Upper lobe of left lung (tissue), 6 donors: ENCODE data around the gene LAGE3. TPM values are rescaled to one million over a fixed set of nuclear protein-coding genes. Genes with fewer than 3 reads are reported as not detected.

Source experiments
- ATAC-seq, 2 donors: fragments of 200-7000 bp; cut with Tn5 transposase; one replicate each; pipeline ENCODE4 v1.9.1; 2022; ENCODE audit warnings: mild to moderate bottlenecking in 2 of 2, moderate library complexity in 2 of 2; ENCODE audit not compliant: low FRiP score in 2 of 2
- DNase-seq, 2 donors: peaks; one replicate each; pipeline ENCODE4 v3.0.0-alpha.2; 2019 to 2020
- H3K27ac ChIP-seq, 4 donors: fragments of 200-600 bp; sonication (generic); one replicate each; pipeline ENCODE4 v1.5.1; 2016 to 2019
- H3K27me3 ChIP-seq, 4 donors: fragments of 200-600 bp; sonication (generic); one replicate each; pipeline ENCODE4 v1.5.1; 2017 to 2019
- H3K36me3 ChIP-seq, 4 donors: fragments of 200-600 bp; sonication (generic); one replicate each; pipeline ENCODE4 v1.5.1; 2016 to 2019
- H3K4me1 ChIP-seq, 4 donors: fragments of 200-600 bp; sonication (generic); one replicate each; pipeline ENCODE4 v1.5.1; 2018 to 2019
- H3K4me3 ChIP-seq, 4 donors: fragments of 200-600 bp; sonication (generic); one replicate each; pipeline ENCODE4 v1.5.1; 2017 to 2019; ENCODE audit warnings: mild to moderate bottlenecking in 2 of 4, moderate library complexity in 1 of 4
- H3K9me3 ChIP-seq, 4 donors: fragments of 200-600 bp; sonication (generic); one replicate each; pipeline ENCODE4 v1.5.1; 2018 to 2019
- CTCF ChIP-seq, 6 experiments: fragments of 450-650 bp in 4 of 6; fragments of 200-600 bp in 2 of 6; sonication (generic) in 2 of 6; IDR thresholded peaks; one replicate each; pipeline ENCODE4 v1.5.1; 2016 to 2019; ENCODE audit warnings: antibody characterized with exemption in 6 of 6
- EP300 ChIP-seq, 4 donors: sonication (generic); formaldehyde crosslinking; IDR thresholded peaks; one replicate each; pipeline ENCODE4 v1.5.1; 2017; ENCODE audit warnings: antibody characterized with exemption in 4 of 4, control low read depth in 2 of 4
- POLR2A ChIP-seq, 4 donors: fragments of 450-650 bp; IDR thresholded peaks; one replicate each; pipeline ENCODE4 v1.5.1; 2016 to 2017; ENCODE audit warnings: antibody characterized with exemption in 4 of 4, mild to moderate bottlenecking in 2 of 4
- POLR2AphosphoS5 ChIP-seq, 2 donors: sonication (generic); formaldehyde crosslinking; IDR thresholded peaks; one replicate each; pipeline ENCODE4 v1.5.1; 2017; ENCODE audit warnings: antibody characterized with exemption in 2 of 2
- WGBS, 2 donors: methylation state at CpG; one replicate each; pipeline ENCODE4 v1.1.5; 2017 to 2018; 5-methylcytosine and 5-hydroxymethylcytosine counted together
- total RNA-seq, 6 donors: library from RNA; depleted of rRNA in 4 of 6; stranded (reverse); fragments of >200 nt in 4 of 6; gene quantifications; one replicate each; pipeline versions ENCODE4 v1.1.0 to v1.2.1, GENCODE V29; 2016 to 2021
- donor health status: DM: no; HTN: no; CAD: no; lungs with moderate emphysema.
- donor health status: DM: no; HTN: yes; CAD: no; lungs with severe emphysema.

LAGE3 gene
- total RNA-seq, 6 donors from 2014 or later: 16.6 to 25.4 (median 20.2) TPM

GRCh38 chrX:154483325-154483724 lies 4.2 kb upstream of the LAGE3 start:
- no peak overlapping the region for H3K4me3 ChIP-seq
- no peaks in the 10 kb centered on the region for H3K9me3 ChIP-seq
- H3K4me1 ChIP-seq: peaks cover 0 to 34% (median 12%) of the 10 kb centered on the region in 4 donors
- no peaks in the 10 kb centered on the region for H3K27me3 ChIP-seq
- WGBS, 2 donors: 25 to 81% methylated on average over 2 to 7 of the region's 7 CpGs
- ATAC-seq (no peak), DNase-seq (no peak)
- H3K27ac ChIP-seq: no peak overlapping the region
- TF ChIP-seq POLR2AphosphoS5 (IDR thresholded peaks at IDR 0.05) (no peak), EP300 (IDR thresholded peaks at IDR 0.05) (no peak), CTCF (IDR thresholded peaks at IDR 0.05) (no peak), POLR2A (IDR thresholded peaks at IDR 0.05) (no peak)
- peaks cover 0 to 11% (median 2%) of the 10 kb centered on the region in 4 donors for H3K36me3 ChIP-seq

- ATAC-seq: no peak
- Histone ChIP-seq H3K9me3 (no peaks in the 10 kb centered on the region), H3K27me3 (no peaks in the 10 kb centered on the region), H3K27ac (no peak overlapping the region), H3K36me3 (peaks cover 0 to 8% (median 0%) of the 10 kb centered on the region in 4 donors), H3K4me1 (peaks cover 0 to 32% (median 12%) of the 10 kb centered on the region in 4 donors), H3K4me3 (no peak overlapping the region)
- DNase-seq: no peak
- TF ChIP-seq CTCF (IDR thresholded peaks at IDR 0.05): no peak
- TF ChIP-seq EP300 (IDR thresholded peaks at IDR 0.05): no peak
- TF ChIP-seq POLR2AphosphoS5 (IDR thresholded peaks at IDR 0.05): no peak
- TF ChIP-seq POLR2A (IDR thresholded peaks at IDR 0.05): no peak
- 58 to 100% methylated on average over 1 to 4 of the region's 7 CpGs for WGBS, 2 donors
These were observed 3.7 kb upstream of the LAGE3 start for GRCh38 chrX:154482786-154483185.

GRCh38 chrX:154481911-154482601 lies 3.0 kb upstream of the LAGE3 start:
- ATAC-seq (no peak), DNase-seq (no peak)
- Histone ChIP-seq H3K4me3 (no peak overlapping the region), H3K27ac (no peak overlapping the region), H3K27me3 (no peaks in the 10 kb centered on the region), H3K36me3 (peaks cover 0 to 7% (median 0%) of the 10 kb centered on the region in 4 donors), H3K9me3 (no peaks in the 10 kb centered on the region), H3K4me1 (peaks cover 0 to 25% (median 12%) of the 10 kb centered on the region in 4 donors)
- 85 to 86% methylated on average over 7 to 14 of the region's 14 CpGs for WGBS, 2 donors
- TF ChIP-seq CTCF (IDR thresholded peaks at IDR 0.05): no peak
- no peak for TF ChIP-seq POLR2AphosphoS5 (IDR thresholded peaks at IDR 0.05)
- no peak for TF ChIP-seq POLR2A (IDR thresholded peaks at IDR 0.05)
- TF ChIP-seq EP300 (IDR thresholded peaks at IDR 0.05): no peak

- H3K9me3 ChIP-seq: no peaks in the 10 kb centered on the region
- H3K36me3 ChIP-seq: peaks cover 0 to 7% (median 0%) of the 10 kb centered on the region in 4 donors
- H3K27me3 ChIP-seq: no peaks in the 10 kb centered on the region
- WGBS, 2 donors: 85 to 88% methylated on average over 4 to 5 of the region's 5 CpGs
- H3K27ac ChIP-seq: no peak overlapping the region
- ATAC-seq: no peak
- TF ChIP-seq POLR2AphosphoS5 (IDR thresholded peaks at IDR 0.05): no peak
- TF ChIP-seq EP300 (IDR thresholded peaks at IDR 0.05): no peak
- TF ChIP-seq POLR2A (IDR thresholded peaks at IDR 0.05): no peak
- no peak for TF ChIP-seq CTCF (IDR thresholded peaks at IDR 0.05)
- no peak overlapping the region for H3K4me3 ChIP-seq
- DNase-seq: no peak
- H3K4me1 ChIP-seq: peaks cover 0 to 21% (median 12%) of the 10 kb centered on the region in 4 donors
These were observed 2.1 kb upstream of the LAGE3 start for GRCh38 chrX:154481195-154481594.
